ENCODE data around the gene LRIF1.

DNA sequence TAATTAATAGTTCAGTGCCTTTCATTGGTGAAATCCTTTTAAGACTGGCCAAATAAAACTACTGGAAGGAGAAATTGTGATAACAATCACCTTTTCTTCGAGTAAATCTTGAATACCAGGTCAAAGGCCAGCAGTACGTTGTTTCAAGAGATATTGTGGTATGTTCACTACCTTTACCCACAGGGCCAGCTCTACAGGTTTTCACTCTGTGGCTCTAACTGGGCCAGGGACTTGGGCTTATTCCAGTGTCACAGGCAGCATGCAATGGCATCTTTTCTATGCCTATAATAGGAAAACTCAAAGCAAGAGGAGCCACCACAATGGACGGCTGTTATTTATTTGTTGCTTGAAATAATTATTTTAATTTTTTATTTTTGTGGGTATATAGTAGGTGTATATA is 26.8 kb upstream of the LRIF1 start:
- no peak for TF ChIP-seq EP300 (IDR thresholded peaks at IDR 0.05)
- TF ChIP-seq, protein P1, sequence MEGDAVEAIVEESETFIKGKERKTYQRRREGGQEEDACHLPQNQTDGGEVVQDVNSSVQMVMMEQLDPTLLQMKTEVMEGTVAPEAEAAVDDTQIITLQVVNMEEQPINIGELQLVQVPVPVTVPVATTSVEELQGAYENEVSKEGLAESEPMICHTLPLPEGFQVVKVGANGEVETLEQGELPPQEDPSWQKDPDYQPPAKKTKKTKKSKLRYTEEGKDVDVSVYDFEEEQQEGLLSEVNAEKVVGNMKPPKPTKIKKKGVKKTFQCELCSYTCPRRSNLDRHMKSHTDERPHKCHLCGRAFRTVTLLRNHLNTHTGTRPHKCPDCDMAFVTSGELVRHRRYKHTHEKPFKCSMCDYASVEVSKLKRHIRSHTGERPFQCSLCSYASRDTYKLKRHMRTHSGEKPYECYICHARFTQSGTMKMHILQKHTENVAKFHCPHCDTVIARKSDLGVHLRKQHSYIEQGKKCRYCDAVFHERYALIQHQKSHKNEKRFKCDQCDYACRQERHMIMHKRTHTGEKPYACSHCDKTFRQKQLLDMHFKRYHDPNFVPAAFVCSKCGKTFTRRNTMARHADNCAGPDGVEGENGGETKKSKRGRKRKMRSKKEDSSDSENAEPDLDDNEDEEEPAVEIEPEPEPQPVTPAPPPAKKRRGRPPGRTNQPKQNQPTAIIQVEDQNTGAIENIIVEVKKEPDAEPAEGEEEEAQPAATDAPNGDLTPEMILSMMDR (IDR thresholded peaks at IDR 0.05): no peak
- no peak for TF ChIP-seq POLR2A (IDR thresholded peaks at IDR 0.05)

All from tibial nerve (tissue), 4 donors.